TTC549 (cell line): ENCODE data around the gene GJD4.

Source experiments
- FAIRE-seq: peaks from 2 replicates; lab custom pipeline; 2012; peaks lifted over from hg19 to GRCh38; lab: Jason Lieb, UNC

Gene GJD4

GRCh38 chr10:35579726-35580422 lies 25.3 kb upstream of the GJD4 start:
- FAIRE-seq: no peak

GRCh38 chr10:35580423-35580770 lies 24.7 kb upstream of the GJD4 start:
- no peak for FAIRE-seq

GRCh38 chr10:35581655-35582054 lies 23.5 kb upstream of the GJD4 start:
- no peak for FAIRE-seq

GRCh38 chr10:35584946-35585345 lies 20.2 kb upstream of the GJD4 start:
- no peak for FAIRE-seq

GRCh38 chr10:35585356-35585755 lies 19.8 kb upstream of the GJD4 start:
- no peak for FAIRE-seq

GRCh38 chr10:35585903-35586535 lies 19.1 kb upstream of the GJD4 start:
- FAIRE-seq: no peak

GRCh38 chr10:35588836-35589235 lies 16.3 kb upstream of the GJD4 start:
- no peak for FAIRE-seq

- FAIRE-seq: no peak
Measured at GRCh38 chr10:35592441-35592840, 12.7 kb upstream of the GJD4 start.

- no peak for FAIRE-seq
Measured at GRCh38 chr10:35594115-35595079, 10.7 kb upstream of the GJD4 start.

- FAIRE-seq: no peak
Measured at GRCh38 chr10:35595106-35595505, 10.0 kb upstream of the GJD4 start.

GRCh38 chr10:35598379-35598778 lies 6.8 kb upstream of the GJD4 start:
- FAIRE-seq: no peak

GRCh38 chr10:35600193-35600592 lies 4.9 kb upstream of the GJD4 start:
- no peak for FAIRE-seq

GRCh38 chr10:35606430-35606829 lies 1.3 kb downstream of the GJD4 start:
- no peak for FAIRE-seq

GRCh38 chr10:35607475-35608327 lies 2.6 kb downstream of the GJD4 start:
- FAIRE-seq: no peak

GRCh38 chr10:35608328-35608672 lies 3.2 kb downstream of the GJD4 start:
- no peak for FAIRE-seq

GRCh38 chr10:35611750-35612149 lies 6.6 kb downstream of the GJD4 start:
- FAIRE-seq: no peak

- no peak for FAIRE-seq
Measured at GRCh38 chr10:35612385-35613106, 7.4 kb downstream of the GJD4 start.

GRCh38 chr10:35613107-35613440 lies 7.9 kb downstream of the GJD4 start:
- FAIRE-seq: no peak

GRCh38 chr10:35613597-35614226 lies 8.6 kb downstream of the GJD4 start:
- no peak for FAIRE-seq

- no peak for FAIRE-seq
Measured at GRCh38 chr10:35614312-35614711, 9.2 kb downstream of the GJD4 start.

GRCh38 chr10:35626971-35627507 lies 21.9 kb downstream of the GJD4 start:
- FAIRE-seq: no peak
